ENCODE results near the gene MTMR10.

Gene MTMR10

DNA sequence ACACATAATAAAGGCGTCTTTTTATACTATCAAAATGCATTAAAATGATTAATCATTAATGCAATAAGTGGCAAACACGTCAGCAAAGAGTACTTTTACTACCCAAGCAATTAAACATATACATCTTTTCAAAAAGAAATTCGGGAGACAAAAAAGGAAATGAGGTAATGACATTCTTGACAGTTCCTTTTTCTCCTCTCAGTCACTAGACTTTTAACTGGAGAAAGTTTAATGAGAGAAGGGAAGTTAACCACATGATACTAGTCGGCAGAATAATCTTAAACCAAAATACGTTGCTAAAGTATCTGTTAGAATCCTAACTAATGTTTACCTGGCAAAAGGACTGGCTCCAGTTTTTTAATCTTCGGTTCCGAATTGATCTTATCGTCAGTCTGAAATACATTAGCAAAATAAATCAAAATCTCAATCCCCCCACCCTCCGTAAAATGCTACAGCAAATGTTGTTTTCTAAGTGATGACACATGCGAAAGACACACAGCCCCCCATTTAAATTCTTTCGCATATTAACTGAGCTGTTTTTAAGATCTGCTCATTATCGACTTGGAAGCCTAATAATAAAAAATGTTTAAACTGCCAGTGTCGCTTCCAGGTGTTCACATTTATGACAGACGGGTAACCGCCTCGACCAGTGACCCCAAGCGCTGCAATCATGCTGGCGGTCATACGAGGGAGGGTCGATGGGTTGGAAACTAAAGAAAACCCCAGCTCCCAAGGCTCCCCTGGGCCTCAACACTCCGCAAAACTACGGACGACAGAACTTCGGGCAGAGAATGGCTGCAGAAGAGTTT is 778 bp downstream of the MTMR10 start:
- no peak for DNase-seq (ENCODE audit: low read depth, low spot score)
- CTCF ChIA-PET: interaction anchor here (0.7 to 3.0 kb wide), 6 partner anchors 10 to 488 kb away, joined by 3 to 20 read pairs (median 3); no protein-coding TSS in a partner anchor
- POLR2A ChIA-PET: interaction anchor here (0.5 to 1.4 kb wide), 6 partner anchors 8 to 287 kb away, joined by 3 to 10 read pairs (median 4); no protein-coding TSS in a partner anchor
- H3K4me3 ChIP-seq (ENCODE audit: low read depth, low read length): peak overlapping the region; percentile 88
- TF ChIP-seq, protein P1, sequence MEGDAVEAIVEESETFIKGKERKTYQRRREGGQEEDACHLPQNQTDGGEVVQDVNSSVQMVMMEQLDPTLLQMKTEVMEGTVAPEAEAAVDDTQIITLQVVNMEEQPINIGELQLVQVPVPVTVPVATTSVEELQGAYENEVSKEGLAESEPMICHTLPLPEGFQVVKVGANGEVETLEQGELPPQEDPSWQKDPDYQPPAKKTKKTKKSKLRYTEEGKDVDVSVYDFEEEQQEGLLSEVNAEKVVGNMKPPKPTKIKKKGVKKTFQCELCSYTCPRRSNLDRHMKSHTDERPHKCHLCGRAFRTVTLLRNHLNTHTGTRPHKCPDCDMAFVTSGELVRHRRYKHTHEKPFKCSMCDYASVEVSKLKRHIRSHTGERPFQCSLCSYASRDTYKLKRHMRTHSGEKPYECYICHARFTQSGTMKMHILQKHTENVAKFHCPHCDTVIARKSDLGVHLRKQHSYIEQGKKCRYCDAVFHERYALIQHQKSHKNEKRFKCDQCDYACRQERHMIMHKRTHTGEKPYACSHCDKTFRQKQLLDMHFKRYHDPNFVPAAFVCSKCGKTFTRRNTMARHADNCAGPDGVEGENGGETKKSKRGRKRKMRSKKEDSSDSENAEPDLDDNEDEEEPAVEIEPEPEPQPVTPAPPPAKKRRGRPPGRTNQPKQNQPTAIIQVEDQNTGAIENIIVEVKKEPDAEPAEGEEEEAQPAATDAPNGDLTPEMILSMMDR (IDR thresholded peaks at IDR 0.05; ENCODE audit: insufficient read depth, low read length, missing control alignments): no peak

DNA sequence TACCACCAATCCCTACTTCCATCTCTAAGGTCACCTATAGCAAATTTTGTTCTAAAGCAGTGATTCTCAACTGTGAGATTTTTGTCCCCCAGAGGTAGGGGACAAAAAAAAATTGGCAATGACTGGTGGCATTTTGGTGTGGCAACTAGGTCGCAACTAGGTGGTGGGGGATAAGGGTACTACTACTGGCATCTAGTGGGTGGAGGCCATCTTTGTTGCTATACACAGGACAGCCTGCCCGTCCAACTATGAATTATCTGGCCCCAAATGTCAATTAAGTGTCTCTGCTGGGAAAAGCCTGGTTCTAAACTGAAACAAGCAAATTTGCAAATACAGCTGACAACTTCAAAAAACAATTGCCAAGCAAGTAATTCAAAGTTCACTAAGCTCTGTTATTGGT is 1.4 kb downstream of the MTMR10 start:
- H3K4me3 ChIP-seq (ENCODE audit: low read depth, low read length): peak overlapping the region; percentile 88
- CTCF ChIA-PET: interaction anchor here (0.7 to 3.0 kb wide), 3 partner anchors 10 to 139 kb away, joined by 3 to 20 read pairs (median 3); no protein-coding TSS in a partner anchor
- TF ChIP-seq, protein P1 (IDR thresholded peaks at IDR 0.05; ENCODE audit: insufficient read depth, low read length, missing control alignments): no peak
- no peak for DNase-seq (ENCODE audit: low read depth, low spot score)
- POLR2A ChIA-PET: interaction anchor here (0.5 to 0.6 kb wide), 2 partner anchors 52 to 288 kb away, joined by 3 to 4 read pairs; no protein-coding TSS in a partner anchor

DNA sequence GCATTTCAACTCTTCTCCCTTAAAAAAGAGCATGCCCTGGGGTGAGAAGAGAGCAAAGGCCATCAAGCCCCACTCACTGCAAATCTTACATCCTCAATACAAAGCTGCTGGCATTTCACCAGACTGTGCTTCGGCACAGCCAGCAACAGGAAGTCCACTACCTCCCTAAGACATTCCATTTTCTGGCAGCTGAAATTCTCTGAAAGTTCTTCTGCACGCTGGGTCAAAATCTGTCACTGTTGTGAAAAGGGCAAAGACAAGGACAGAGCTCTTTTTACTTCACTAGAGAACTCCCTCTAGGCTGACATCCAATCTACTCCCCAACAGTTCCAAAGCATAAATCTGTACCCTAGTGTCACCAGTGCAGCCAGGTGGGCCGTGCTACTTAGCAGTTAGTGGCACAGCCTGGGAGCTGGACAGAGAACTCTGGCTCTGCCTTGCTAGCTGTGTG is 6.3 kb downstream of the MTMR10 start:
- TF ChIP-seq, protein P1 (IDR thresholded peaks at IDR 0.05; ENCODE audit: insufficient read depth, low read length, missing control alignments): no peak
- DNase-seq (ENCODE audit: low read depth, low spot score): no peak
- ChIA-PET CTCF (interaction anchor here (7.4 kb wide), 1 partner anchor 143 kb away, joined by 36 read pairs; no protein-coding TSS in a partner anchor), POLR2A (interaction anchor here (1.4 kb wide), 1 partner anchor 11 kb away, joined by 3 read pairs; no protein-coding TSS in a partner anchor)
- H3K4me3 ChIP-seq (ENCODE audit: low read depth, low read length): no peak overlapping the region

DNA sequence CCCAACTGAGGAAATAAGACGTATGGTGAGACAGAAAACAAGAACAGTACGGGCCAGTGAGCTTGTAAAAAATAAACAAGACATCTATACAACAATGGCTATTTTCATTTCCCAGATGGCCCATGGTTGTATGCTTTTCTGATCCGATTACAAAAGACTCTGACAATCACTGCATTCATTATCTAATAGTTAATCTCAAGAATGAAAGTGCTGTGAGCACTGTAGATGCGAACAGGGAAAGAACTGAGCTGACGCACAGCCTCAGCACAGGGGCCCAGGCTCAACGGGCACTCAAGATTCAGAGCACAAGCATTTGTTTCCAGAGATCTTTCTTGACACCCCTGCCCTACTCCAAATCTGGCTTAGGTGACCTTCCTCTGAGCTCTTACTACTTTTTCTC is 6.9 kb downstream of the MTMR10 start:
- ChIA-PET CTCF (interaction anchor here (1.0 to 7.4 kb wide), 2 partner anchors 12 to 144 kb away, joined by 3 to 36 read pairs; no protein-coding TSS in a partner anchor), POLR2A (interaction anchor here (1.4 kb wide), 1 partner anchor 11 kb away, joined by 3 read pairs; no protein-coding TSS in a partner anchor)
- DNase-seq (ENCODE audit: low read depth, low spot score): no peak
- H3K4me3 ChIP-seq (ENCODE audit: low read depth, low read length): no peak overlapping the region
- TF ChIP-seq, protein P1 (IDR thresholded peaks at IDR 0.05; ENCODE audit: insufficient read depth, low read length, missing control alignments): no peak

DNA sequence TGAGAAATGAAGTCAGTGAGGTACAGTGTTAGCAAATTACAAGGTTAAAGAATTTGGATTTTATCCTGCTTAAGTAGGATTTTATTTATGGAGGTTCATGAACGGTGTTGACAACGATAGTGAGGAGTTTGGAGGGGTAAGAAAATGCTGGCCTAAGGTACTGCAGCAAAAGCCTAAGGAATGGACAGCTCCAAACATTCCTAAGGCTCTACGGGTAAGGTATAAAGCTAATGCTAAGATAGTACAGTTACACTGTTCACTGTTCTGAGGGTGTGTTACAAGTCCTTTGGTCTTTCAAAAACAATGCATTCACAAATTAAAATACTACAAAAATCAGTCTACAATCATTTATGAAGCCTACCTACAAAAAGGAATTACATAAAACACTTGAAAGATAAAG is 7.3 kb downstream of the MTMR10 start:
- H3K4me3 ChIP-seq (ENCODE audit: low read depth, low read length): no peak overlapping the region
- TF ChIP-seq, protein P1 (IDR thresholded peaks at IDR 0.05; ENCODE audit: insufficient read depth, low read length, missing control alignments): no peak
- ChIA-PET CTCF (interaction anchor here (1.0 to 7.4 kb wide), 2 partner anchors 11 to 144 kb away, joined by 3 to 36 read pairs; no protein-coding TSS in a partner anchor), POLR2A (no interaction called here)
- no peak for DNase-seq (ENCODE audit: low read depth, low spot score)

DNA sequence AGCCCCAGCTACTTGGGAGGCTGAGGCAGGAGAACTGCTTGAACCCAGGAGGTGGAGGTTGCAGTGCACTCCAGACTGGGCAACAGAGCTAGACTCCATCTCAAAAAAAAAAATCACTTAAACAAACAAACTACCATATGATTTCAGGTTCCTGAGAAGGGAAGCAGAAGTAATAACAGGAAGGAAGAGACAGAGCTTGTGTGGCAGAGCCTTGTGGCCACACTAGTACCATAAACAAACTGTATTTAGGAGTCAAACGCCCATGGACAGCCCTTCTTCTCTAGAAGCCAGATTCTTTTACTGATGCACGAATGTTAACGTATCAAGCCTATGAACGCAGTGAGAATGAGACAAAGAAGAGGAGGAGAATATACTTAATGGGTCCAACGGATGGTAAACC is 12.0 kb downstream of the MTMR10 start:
- TF ChIP-seq, protein P1 (IDR thresholded peaks at IDR 0.05; ENCODE audit: insufficient read depth, low read length, missing control alignments): no peak
- CTCF ChIA-PET: interaction anchor here (1.2 kb wide), 1 partner anchor 11 kb away, joined by 3 read pairs; no protein-coding TSS in a partner anchor
- POLR2A ChIA-PET: no interaction called here
- no peak overlapping the region for H3K4me3 ChIP-seq (ENCODE audit: low read depth, low read length)
- no peak for DNase-seq (ENCODE audit: low read depth, low spot score)

Measured in AG04449 (cell line).